A204.1 (cell line): ENCODE results near the gene PPA1.
A peak's percentile ranks its signal among the peaks of the same experiment; 100 is the strongest.
"Not testable (repeated sequence)": the region's sequence is repeated elsewhere in the genome, so short reads cannot be mapped to it uniquely, and the experiment has no call there.

ENCODE experiments used
- FAIRE-seq: peaks from 2 replicates; lab custom pipeline; 2012; peaks lifted over from hg19 to GRCh38; lab: Jason Lieb, UNC

The PPA1 gene

GRCh38 chr10:70233109-70233938 lies at the start of gene PPA1:
PPA1 (minus strand) TSS chr10:70233429; CDS start chr10:70233327, 102 bp downstream.
- no peak for FAIRE-seq

GRCh38 chr10:70281609-70282008 lies 48.4 kb upstream of the PPA1 start:
- no peak for FAIRE-seq

GRCh38 chr10:70280099-70280498 lies 46.9 kb upstream of the PPA1 start:
- FAIRE-seq: no peak

- no peak for FAIRE-seq
These were observed 44.3 kb upstream of the PPA1 start for GRCh38 chr10:70277396-70278030.

- FAIRE-seq: no peak
These were observed 41.4 kb upstream of the PPA1 start for GRCh38 chr10:70274643-70275042.

GRCh38 chr10:70272925-70273316 lies 39.7 kb upstream of the PPA1 start:
- peak; percentile 40 for FAIRE-seq

GRCh38 chr10:70271996-70272924 lies 39.0 kb upstream of the PPA1 start:
- no peak for FAIRE-seq

GRCh38 chr10:70270952-70271351 lies 37.7 kb upstream of the PPA1 start:
- no peak for FAIRE-seq

GRCh38 chr10:70269741-70270140 lies 36.5 kb upstream of the PPA1 start:
- no peak for FAIRE-seq

- FAIRE-seq: no peak
These were observed 35.1 kb upstream of the PPA1 start for GRCh38 chr10:70268376-70268775.

GRCh38 chr10:70267161-70267933 lies 34.1 kb upstream of the PPA1 start:
- FAIRE-seq: no peak

GRCh38 chr10:70266701-70267100 lies 33.5 kb upstream of the PPA1 start:
- no peak for FAIRE-seq

- FAIRE-seq: no peak
These were observed 32.8 kb upstream of the PPA1 start for GRCh38 chr10:70266056-70266455.

GRCh38 chr10:70265032-70265689 lies 31.9 kb upstream of the PPA1 start:
- FAIRE-seq: no peak

GRCh38 chr10:70260734-70261133 lies 27.5 kb upstream of the PPA1 start:
- no peak for FAIRE-seq

- no peak for FAIRE-seq
These were observed 27.0 kb upstream of the PPA1 start for GRCh38 chr10:70260259-70260658.

- no peak for FAIRE-seq
These were observed 25.0 kb upstream of the PPA1 start for GRCh38 chr10:70258216-70258615.

GRCh38 chr10:70257816-70258215 lies 24.6 kb upstream of the PPA1 start:
- not testable (repeated sequence) for FAIRE-seq

- FAIRE-seq: no peak
These were observed 23.2 kb upstream of the PPA1 start for GRCh38 chr10:70256463-70256862.

GRCh38 chr10:70255329-70256299 lies 22.4 kb upstream of the PPA1 start:
- no peak for FAIRE-seq
